RWPE2 (cell line): Measurements from ENCODE around the gene HYDIN.

Experiments used
- ATAC-seq: fragments of 200-7000 bp; cut with Tn5 transposase; 3 replicates; pipeline ENCODE4 v1.9.1; 2021; ENCODE audit warnings: low read depth
- DNase-seq: peaks from one replicate; pipeline ENCODE4 v3.0.0-alpha.2; 2020; ENCODE audit warnings: low spot score
- H3K27ac ChIP-seq: fragments of 450-650 bp; 2 replicates; pipeline ENCODE4 v1.5.1; 2017; ENCODE audit warnings: mild to moderate bottlenecking; ENCODE audit not compliant: poor library complexity, severe bottlenecking
- H3K27me3 ChIP-seq: fragments of 250-450 bp; sonication (Bioruptor Pico); 2 replicates; pipeline ENCODE4 v1.5.1; 2021; ENCODE audit warnings: mild to moderate bottlenecking, moderate library complexity; ENCODE audit not compliant: insufficient read depth, poor library complexity, severe bottlenecking
- H3K36me3 ChIP-seq: fragments of 250-450 bp; sonication (Bioruptor Pico); 2 replicates; pipeline ENCODE4 v1.5.1; 2020; ENCODE audit warnings: low read depth, mild to moderate bottlenecking, moderate library complexity
- H3K4me1 ChIP-seq: fragments of 250-450 bp; sonication (Bioruptor Pico); 2 replicates; pipeline ENCODE4 v1.5.1; 2021; ENCODE audit warnings: mild to moderate bottlenecking, moderate library complexity; ENCODE audit not compliant: insufficient read depth, poor library complexity, severe bottlenecking
- H3K4me3 ChIP-seq: fragments of 250-450 bp; sonication (Bioruptor Pico); 2 replicates; pipeline ENCODE4 v1.5.1; 2021; ENCODE audit warnings: mild to moderate bottlenecking, moderate library complexity; ENCODE audit not compliant: severe bottlenecking
- H3K9me3 ChIP-seq: fragments of 250-450 bp; sonication (Bioruptor Pico); 2 replicates; pipeline ENCODE4 v1.5.1; 2021; ENCODE audit warnings: mild to moderate bottlenecking, moderate library complexity; ENCODE audit not compliant: severe bottlenecking
- CTCF ChIP-seq: fragments of 450-650 bp; IDR thresholded peaks from one replicate; pipeline ENCODE4 v1.5.1; 2017; ENCODE audit warnings: mild to moderate bottlenecking, moderate library complexity; ENCODE audit not compliant: poor library complexity, severe bottlenecking

The HYDIN gene

GRCh38 chr16:71263582-71263981 is 33.1 kb upstream of the HYDIN start:
- Histone ChIP-seq H3K4me3 (no peak overlapping the region), H3K27ac (no peak overlapping the region), H3K27me3 (peaks cover 24% of the 10 kb centered on the region), H3K36me3 (no peaks in the 10 kb centered on the region), H3K9me3 (no peaks in the 10 kb centered on the region), H3K4me1 (no peaks in the 10 kb centered on the region)
- no peak for DNase-seq
- no peak for ATAC-seq
- no peak for TF ChIP-seq CTCF

GRCh38 chr16:71262391-71262790 is 31.9 kb upstream of the HYDIN start:
- no peak for TF ChIP-seq CTCF
- peaks cover 24% of the 10 kb centered on the region for H3K27me3 ChIP-seq

GRCh38 chr16:71260995-71261394 is 30.5 kb upstream of the HYDIN start:
- no peak overlapping the region for H3K4me3 ChIP-seq
- no peak for TF ChIP-seq CTCF
- DNase-seq (no peak), ATAC-seq (no peak)
- no peaks in the 10 kb centered on the region for H3K4me1 ChIP-seq
- no peak overlapping the region for H3K27ac ChIP-seq
- H3K9me3 ChIP-seq, result no peaks in the 10 kb centered on the region
- peaks cover 32% of the 10 kb centered on the region for H3K27me3 ChIP-seq
- no peaks in the 10 kb centered on the region for H3K36me3 ChIP-seq

More at GRCh38 chr16:71262391-71262790, 31.9 kb upstream of the HYDIN start:
- H3K9me3 ChIP-seq, result no peaks in the 10 kb centered on the region
- DNase-seq, result no peak
- H3K36me3 ChIP-seq, result no peaks in the 10 kb centered on the region
- no peak overlapping the region for H3K4me3 ChIP-seq
- no peak overlapping the region for H3K27ac ChIP-seq
- no peaks in the 10 kb centered on the region for H3K4me1 ChIP-seq
- no peak for ATAC-seq

- H3K36me3 ChIP-seq, result no peaks in the 10 kb centered on the region
- peaks cover 23% of the 10 kb centered on the region for H3K27me3 ChIP-seq
- TF ChIP-seq CTCF, result no peak
- no peaks in the 10 kb centered on the region for H3K9me3 ChIP-seq
- ATAC-seq, result no peak
- no peak for DNase-seq
- no peak overlapping the region for H3K27ac ChIP-seq
- no peaks in the 10 kb centered on the region for H3K4me1 ChIP-seq
- no peak overlapping the region for H3K4me3 ChIP-seq
Measured at GRCh38 chr16:71259086-71259485, 28.6 kb upstream of the HYDIN start.

GRCh38 chr16:71258372-71258771 is 27.9 kb upstream of the HYDIN start:
- H3K36me3 ChIP-seq, result no peaks in the 10 kb centered on the region
- no peak for DNase-seq
- peaks cover 19% of the 10 kb centered on the region for H3K27me3 ChIP-seq
- no peaks in the 10 kb centered on the region for H3K9me3 ChIP-seq
- no peak overlapping the region for H3K4me3 ChIP-seq
- H3K4me1 ChIP-seq, result no peaks in the 10 kb centered on the region
- H3K27ac ChIP-seq, result no peak overlapping the region
- TF ChIP-seq CTCF, result no peak
- no peak for ATAC-seq
